Epidermal melanocyte (primary cell): ENCODE data around the gene ALDH4A1.

Experiments
- DNase-seq: peaks from one replicate; pipeline ENCODE4 v3.0.0; 2011; ENCODE audit warnings: low spot score; ENCODE audit not compliant: insufficient read length

ALDH4A1 gene, protein sequence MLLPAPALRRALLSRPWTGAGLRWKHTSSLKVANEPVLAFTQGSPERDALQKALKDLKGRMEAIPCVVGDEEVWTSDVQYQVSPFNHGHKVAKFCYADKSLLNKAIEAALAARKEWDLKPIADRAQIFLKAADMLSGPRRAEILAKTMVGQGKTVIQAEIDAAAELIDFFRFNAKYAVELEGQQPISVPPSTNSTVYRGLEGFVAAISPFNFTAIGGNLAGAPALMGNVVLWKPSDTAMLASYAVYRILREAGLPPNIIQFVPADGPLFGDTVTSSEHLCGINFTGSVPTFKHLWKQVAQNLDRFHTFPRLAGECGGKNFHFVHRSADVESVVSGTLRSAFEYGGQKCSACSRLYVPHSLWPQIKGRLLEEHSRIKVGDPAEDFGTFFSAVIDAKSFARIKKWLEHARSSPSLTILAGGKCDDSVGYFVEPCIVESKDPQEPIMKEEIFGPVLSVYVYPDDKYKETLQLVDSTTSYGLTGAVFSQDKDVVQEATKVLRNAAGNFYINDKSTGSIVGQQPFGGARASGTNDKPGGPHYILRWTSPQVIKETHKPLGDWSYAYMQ

GRCh38 chr1:18902523-18903290 is at the start of gene ALDH4A1:
TSS of gene ALDH4A1 (minus strand) at chr1:18902555. CDS start at chr1:18902523, 32 bp downstream.
- DNase-seq = peak; percentile 100

GRCh38 chr1:18951818-18952391 is 49.5 kb upstream of the ALDH4A1 start:
- DNase-seq = no peak

DNA sequence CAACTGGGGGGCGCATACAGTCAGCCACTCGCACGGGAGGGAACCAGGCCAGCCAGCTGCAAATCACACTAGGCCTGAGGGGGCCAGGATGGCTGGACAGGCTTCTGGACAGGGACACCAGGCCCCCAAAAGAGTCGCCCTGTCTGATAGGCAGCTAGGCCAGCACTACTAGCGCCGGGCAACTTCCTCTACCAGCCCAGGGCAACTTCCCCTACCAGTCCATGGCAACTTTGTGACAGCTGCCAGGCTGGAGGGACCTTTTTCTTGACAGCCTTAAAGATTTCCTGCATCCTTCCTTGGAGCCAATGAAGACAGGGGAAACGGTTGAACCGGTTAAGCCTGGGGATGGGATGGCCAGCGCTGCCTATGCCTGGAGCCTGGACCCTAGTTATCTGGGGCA is 49.1 kb upstream of the ALDH4A1 start:
- no peak for DNase-seq

GRCh38 chr1:18950401-18951026 is 48.2 kb upstream of the ALDH4A1 start:
- no peak for DNase-seq

- peak; percentile 83 for DNase-seq
Measured at GRCh38 chr1:18949686-18950400, 47.5 kb upstream of the ALDH4A1 start.

GRCh38 chr1:18948913-18949685 is 46.7 kb upstream of the ALDH4A1 start:
- DNase-seq = no peak

GRCh38 chr1:18948048-18948912 is 45.9 kb upstream of the ALDH4A1 start:
- DNase-seq = no peak

DNA sequence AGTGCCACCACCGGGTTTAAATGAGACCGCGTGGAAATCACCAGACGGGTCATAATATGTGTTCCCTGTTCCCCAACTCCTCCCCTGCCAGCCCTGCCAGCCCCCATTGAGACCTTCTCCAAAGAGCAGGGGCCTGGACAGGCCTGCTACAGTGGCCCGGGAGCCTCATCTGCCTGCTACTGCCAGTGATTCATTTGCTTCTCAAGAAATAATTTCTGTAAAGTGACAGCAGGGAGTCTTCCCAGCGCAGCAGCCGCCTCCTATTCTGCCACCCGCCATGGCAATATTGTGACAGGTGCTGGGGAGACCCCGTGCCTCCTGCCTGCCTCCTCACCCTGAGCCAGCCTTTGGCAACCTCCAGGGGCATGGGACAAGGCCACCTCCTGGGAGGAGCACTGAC is 45.2 kb upstream of the ALDH4A1 start:
- no peak for DNase-seq

GRCh38 chr1:18946550-18947381 is 44.4 kb upstream of the ALDH4A1 start:
- no peak for DNase-seq

GRCh38 chr1:18945401-18945849 is 43.1 kb upstream of the ALDH4A1 start:
- DNase-seq = no peak

DNA sequence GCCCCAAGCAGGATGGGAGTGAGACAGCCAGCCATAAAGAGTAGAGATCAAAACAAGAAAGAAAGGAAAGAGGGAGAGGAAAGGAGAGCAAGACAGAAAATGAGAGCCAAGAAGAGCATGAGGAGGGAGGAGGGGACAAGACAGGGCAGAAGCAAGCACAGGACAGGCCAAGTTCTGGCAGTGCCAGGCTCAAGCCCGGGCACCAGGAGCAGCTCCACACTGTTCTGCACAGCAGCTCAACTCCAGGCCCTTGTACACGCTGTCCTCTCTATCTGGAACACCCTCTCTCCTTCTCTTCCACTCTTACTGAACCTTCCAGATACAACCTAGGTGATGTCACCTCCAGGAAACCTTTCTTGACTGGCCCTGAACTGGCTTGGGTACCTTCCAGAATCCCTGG is 42.5 kb upstream of the ALDH4A1 start:
- DNase-seq = no peak

- no peak for DNase-seq
Measured at GRCh38 chr1:18943914-18944572, 41.7 kb upstream of the ALDH4A1 start.

GRCh38 chr1:18943162-18943561 is 40.8 kb upstream of the ALDH4A1 start:
- no peak for DNase-seq

DNA sequence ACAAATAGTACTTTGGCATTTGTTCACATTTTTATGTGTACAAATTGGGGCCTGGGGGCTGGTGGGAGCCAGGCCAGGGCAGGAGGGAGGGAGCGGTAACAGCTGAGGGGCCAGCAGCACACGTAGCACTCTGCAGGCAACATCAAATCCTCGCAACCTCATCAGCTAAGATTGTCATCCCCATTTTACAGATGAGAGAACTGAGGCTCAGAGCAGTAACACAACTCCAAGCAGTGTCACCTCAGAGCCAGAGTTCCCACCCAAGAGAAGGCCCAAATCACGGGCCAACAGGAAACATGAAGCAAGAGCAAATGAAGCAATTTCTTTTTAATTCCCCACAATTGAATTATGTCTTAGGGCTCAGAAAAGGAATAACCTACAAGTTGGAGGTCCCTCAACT is 40.0 kb upstream of the ALDH4A1 start:
- no peak for DNase-seq

DNA sequence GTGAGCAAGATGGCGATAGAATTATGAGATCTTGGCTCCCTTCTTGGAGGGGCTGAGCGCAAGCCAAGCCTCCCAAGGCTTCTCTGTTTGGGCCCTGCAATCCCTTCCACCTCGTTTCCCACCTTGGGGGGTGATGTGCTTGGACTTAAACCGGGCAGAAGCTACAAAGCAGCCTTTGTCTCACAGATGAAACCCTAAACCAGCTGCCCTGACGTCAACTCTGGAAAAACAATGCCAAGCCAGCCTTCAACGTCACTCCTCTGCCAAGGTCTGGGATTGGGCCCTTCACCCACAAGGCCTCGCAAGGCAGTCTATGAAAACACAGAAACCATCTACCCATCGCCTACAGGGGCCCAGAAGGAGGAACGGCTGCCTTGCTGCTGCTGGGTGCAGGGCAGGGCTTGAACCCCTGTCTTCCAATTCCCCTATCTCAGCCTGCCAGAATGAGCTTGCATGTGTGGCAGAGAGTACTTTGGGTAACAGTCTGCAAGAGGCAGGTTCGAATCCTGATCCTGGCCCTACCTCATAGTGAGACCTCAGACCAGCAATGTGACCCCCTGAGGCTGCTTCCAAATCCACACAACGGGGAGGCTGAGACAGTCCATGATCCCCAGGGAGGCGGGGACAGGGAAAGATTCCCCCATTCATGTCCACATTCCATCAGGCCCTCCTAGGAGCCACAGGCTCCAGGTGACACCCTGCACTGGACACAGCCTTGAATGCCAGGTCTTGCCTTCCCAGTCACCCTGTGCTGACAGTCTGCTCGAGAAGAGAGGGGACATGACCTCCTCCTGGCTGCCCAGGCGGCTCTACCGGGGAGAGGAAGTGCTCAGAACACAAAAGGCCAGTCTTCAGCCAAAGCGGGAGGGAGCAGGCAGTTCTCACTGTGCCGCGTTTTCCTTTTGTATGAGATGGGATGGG is 39.1 kb upstream of the ALDH4A1 start:
- peak; percentile 70 for DNase-seq

- DNase-seq = no peak
Measured at GRCh38 chr1:18940303-18941020, 38.1 kb upstream of the ALDH4A1 start.
